ENCODE data around the gene ME1. TPM values are rescaled to one million over a fixed set of nuclear protein-coding genes. Genes with fewer than 3 reads are reported as not detected.

ME1 gene
- total RNA-seq, 1 donor from 2014 or later: 14.7 TPM

DNA sequence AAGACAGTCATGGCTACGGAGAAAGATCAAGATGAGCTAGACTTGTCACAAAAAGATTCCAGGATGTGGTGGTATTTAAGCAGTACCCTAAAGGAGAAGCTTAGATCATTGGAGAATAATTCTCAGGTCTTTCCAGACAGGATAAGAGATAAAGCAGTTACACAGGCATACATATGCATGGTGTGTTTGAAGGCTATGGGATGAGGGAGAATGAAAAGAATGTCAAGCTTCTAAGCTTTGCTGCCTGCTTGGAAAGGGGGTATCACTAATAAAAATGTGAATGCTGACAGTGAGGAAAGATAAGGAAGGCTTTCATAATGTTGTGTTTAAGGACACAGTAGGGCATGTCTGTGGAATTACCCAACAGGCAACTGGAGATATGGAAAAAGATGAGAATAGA is 209.6 kb downstream of the ME1 start:
- Histone ChIP-seq H3K27me3 (no peaks in the 10 kb centered on the region), H3K27ac (no peak overlapping the region), H3K9me3 (no peaks in the 10 kb centered on the region), H3K36me3 (no peaks in the 10 kb centered on the region), H3K4me3 (no peak overlapping the region), H3K4me1 (no peaks in the 10 kb centered on the region)
- TF ChIP-seq, protein P1, sequence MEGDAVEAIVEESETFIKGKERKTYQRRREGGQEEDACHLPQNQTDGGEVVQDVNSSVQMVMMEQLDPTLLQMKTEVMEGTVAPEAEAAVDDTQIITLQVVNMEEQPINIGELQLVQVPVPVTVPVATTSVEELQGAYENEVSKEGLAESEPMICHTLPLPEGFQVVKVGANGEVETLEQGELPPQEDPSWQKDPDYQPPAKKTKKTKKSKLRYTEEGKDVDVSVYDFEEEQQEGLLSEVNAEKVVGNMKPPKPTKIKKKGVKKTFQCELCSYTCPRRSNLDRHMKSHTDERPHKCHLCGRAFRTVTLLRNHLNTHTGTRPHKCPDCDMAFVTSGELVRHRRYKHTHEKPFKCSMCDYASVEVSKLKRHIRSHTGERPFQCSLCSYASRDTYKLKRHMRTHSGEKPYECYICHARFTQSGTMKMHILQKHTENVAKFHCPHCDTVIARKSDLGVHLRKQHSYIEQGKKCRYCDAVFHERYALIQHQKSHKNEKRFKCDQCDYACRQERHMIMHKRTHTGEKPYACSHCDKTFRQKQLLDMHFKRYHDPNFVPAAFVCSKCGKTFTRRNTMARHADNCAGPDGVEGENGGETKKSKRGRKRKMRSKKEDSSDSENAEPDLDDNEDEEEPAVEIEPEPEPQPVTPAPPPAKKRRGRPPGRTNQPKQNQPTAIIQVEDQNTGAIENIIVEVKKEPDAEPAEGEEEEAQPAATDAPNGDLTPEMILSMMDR (IDR thresholded peaks at IDR 0.05): no peak
- ATAC-seq (no peak), DNase-seq (no peak)
- intact Hi-C loops (cut with DNase I): loop anchor here (10.0 kb wide), 1 partner anchor 294 kb away; the partner anchor contains the start of gene PRSS35

DNA sequence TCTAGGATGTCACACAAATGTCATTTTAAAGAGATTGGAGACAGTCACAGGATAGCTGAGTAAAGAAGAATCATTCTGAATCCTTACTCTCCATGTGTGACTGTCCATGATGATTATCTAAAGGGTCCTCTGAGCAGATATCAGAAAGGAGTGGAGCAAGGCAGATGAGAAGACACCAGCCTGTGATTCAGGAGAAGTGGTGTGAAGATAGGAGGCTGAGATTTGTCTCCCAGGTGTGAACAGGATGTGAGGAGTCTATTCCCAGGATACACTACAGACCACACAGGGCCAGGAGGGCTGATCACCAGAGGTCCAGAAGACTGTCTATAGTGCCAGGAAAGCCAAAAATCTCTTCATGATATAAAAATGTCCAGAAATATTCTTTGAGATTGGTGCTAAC is 210.7 kb downstream of the ME1 start:
- Histone ChIP-seq H3K27ac (no peak overlapping the region), H3K36me3 (no peaks in the 10 kb centered on the region), H3K27me3 (no peaks in the 10 kb centered on the region), H3K9me3 (no peaks in the 10 kb centered on the region), H3K4me3 (no peak overlapping the region), H3K4me1 (no peaks in the 10 kb centered on the region)
- TF ChIP-seq, protein P1 (IDR thresholded peaks at IDR 0.05): no peak
- ATAC-seq (no peak), DNase-seq (no peak)
- intact Hi-C loops (cut with DNase I): loop anchor here (10.0 kb wide), 1 partner anchor 295 kb away; the partner anchor contains the start of gene PRSS35

DNA sequence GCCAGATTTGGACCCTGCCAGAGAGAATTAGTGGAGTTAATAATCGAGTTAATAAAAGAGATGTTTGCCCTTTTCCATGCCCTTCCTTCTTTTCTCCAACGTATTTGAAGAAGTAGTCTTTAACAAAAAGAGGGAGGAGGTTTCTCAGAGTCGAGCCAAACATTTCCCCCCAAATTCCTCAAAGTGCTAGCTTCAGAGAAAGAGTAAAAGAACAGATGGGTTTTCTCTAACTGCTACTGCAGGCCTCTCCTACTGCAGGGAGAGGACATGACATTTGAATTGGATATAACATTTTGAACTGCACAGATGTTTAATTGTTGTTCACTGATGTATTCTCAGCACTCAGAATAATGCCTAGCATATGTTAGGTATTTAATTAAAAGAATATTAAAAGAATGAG is 212.2 kb downstream of the ME1 start:
- ATAC-seq (no peak), DNase-seq (no peak)
- intact Hi-C loops (cut with DNase I): no loop called here
- Histone ChIP-seq H3K27ac (no peak overlapping the region), H3K27me3 (no peaks in the 10 kb centered on the region), H3K9me3 (no peaks in the 10 kb centered on the region), H3K36me3 (no peaks in the 10 kb centered on the region), H3K4me3 (no peak overlapping the region), H3K4me1 (no peaks in the 10 kb centered on the region)
- TF ChIP-seq, protein P1 (IDR thresholded peaks at IDR 0.05): no peak

DNA sequence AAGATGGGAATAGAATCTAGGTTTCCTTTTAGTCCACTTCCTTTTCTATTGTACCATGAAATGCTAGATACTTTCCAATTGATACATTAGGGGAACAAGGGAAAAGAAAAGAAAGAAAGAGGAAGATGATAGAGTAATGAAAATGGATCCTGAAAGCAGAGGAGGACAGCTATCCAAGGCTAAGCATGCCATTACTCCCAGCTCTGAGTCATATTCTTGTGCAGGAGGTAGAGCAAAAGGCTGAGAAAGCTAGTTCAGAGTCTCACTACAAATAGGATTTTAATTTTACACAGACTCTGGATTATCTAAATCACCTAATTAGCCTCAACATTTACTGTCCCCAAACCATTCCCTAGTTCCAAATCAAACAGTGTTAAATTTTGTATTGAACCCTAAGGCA is 214.0 kb downstream of the ME1 start:
- TF ChIP-seq, protein P1 (IDR thresholded peaks at IDR 0.05): no peak
- DNase-seq (no peak), ATAC-seq (no peak)
- H3K36me3 ChIP-seq: no peaks in the 10 kb centered on the region
- intact Hi-C loops (cut with DNase I): no loop called here
- H3K9me3 ChIP-seq: no peaks in the 10 kb centered on the region
- no peak overlapping the region for H3K4me3 ChIP-seq
- no peaks in the 10 kb centered on the region for H3K4me1 ChIP-seq
- H3K27ac ChIP-seq: no peak overlapping the region
- H3K27me3 ChIP-seq: no peaks in the 10 kb centered on the region

DNA sequence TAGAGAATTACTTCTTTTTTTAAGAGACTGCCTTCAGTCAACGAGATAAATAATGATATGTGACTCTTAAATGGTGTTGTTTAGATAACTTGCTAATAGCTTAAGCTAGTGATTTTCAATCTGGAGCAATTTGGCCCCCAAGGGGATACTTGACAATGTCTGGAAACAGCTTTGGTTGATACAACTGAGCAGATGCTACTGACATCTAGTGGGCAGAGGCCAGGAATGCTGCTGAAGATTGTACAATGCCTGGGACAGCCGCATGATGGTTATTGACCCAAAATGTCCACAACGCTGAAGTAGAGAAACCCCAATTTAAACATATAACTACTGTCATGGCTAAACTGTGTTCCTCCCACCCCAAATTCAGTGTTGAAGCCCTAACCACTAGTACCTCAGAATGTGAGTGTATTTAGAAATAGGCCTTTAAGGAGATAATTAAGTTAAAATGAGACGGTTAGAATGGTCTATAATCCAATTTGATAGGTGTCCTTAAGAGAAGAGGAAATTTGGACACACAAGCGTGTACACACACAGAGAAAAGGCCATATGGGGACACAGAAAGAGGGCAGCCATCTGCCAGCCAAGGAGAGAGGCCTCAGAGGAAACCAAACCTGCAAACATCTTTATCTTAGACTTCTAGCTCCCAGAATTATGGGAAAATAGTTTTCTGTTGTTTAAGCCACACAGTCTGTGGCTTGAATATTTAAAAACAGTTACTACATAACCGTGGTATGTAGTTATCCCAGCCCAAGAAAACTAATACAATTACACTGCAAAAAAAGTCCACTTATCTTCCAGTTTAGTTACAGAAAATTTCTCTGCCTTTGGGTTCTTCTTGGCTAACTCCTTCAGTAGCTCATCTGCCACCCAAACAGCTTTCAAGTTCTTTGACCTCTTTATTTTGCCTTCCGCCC is 215.5 kb downstream of the ME1 start:
- ATAC-seq: peak; percentile 95

More for the DNA sequence above, 215.5 kb downstream of the ME1 start:
- intact Hi-C loops (cut with DNase I): no loop called here
- no peak overlapping the region for H3K27ac ChIP-seq
- no peaks in the 10 kb centered on the region for H3K9me3 ChIP-seq
- H3K36me3 ChIP-seq: no peaks in the 10 kb centered on the region
- no peak overlapping the region for H3K4me3 ChIP-seq
- H3K27me3 ChIP-seq: no peaks in the 10 kb centered on the region
- TF ChIP-seq, protein P1 (IDR thresholded peaks at IDR 0.05): peak; percentile 78
- no peak for DNase-seq
- no peaks in the 10 kb centered on the region for H3K4me1 ChIP-seq
